HepG2 (cell line): ENCODE data around the gene USP20. TPM values are rescaled to one million over a fixed set of nuclear protein-coding genes. Genes with fewer than 3 reads are reported as not detected.

ENCODE experiments used
- ATAC-seq: fragments of 200-7000 bp; cut with Tn5 transposase; 3 replicates; pipeline ENCODE4 v1.9.1; 2020; ENCODE audit warnings: mild to moderate bottlenecking, moderate library complexity
- BruUV-seq: library from RNA; stranded (reverse); fragments of 400-500 nt; replicated peaks from 2 replicates; lab custom pipeline; 2021; lab: Mats Ljungman, UMichigan
- CTCF ChIA-PET: fragments of 300-600 bp; formaldehyde crosslinking; extraction: SDS; loops from one replicate; lab custom pipeline; 2021; ENCODE audit warnings: low total read pairs, inconsistent platforms, low intra/inter-chr PET ratio; lab: Yijun Ruan, JAX
- POLR2A ChIA-PET: fragments of 350-600 bp; sonication (Branson Sonifier 250); formaldehyde crosslinking; loops from one replicate; lab custom pipeline; 2020; ENCODE audit warnings: antibody characterized with exemption, inconsistent platforms; lab: Yijun Ruan, JAX
- DNase-seq: peaks from one replicate; pipeline ENCODE4 v3.0.0-alpha.2; 2015; ENCODE audit warnings: low spot score
- FAIRE-seq: peaks from 3 replicates; lab custom pipeline; 2011; peaks lifted over from hg19 to GRCh38; lab: Jason Lieb, UNC
- H2AFZ ChIP-seq: one replicate; pipeline ENCODE4 v1.6.1; 2011; ENCODE audit warnings: low read length, inconsistent platforms
- H3K27ac ChIP-seq: fragments of 300-600 bp; 3 replicates; pipeline ENCODE4 v1.8.0; 2011; ENCODE audit warnings: mixed run types, mild to moderate bottlenecking, mixed read lengths, low read length, inconsistent platforms; ENCODE audit not compliant: insufficient read depth; ENCODE audit errors: extremely low read length
- H3K27me3 ChIP-seq, 2 experiments: fragments of 200-600 bp in 1 of 2; 2 replicates in 1 of 2; 3 replicates in 1 of 2; pipeline versions ENCODE4 v1.6.0 to v1.8.0; 2011; ENCODE audit warnings: low read length in 2 of 2, mild to moderate bottlenecking in 2 of 2, moderate library complexity in 2 of 2, inconsistent platforms in 1 of 2; ENCODE audit not compliant: insufficient read depth in 2 of 2, control insufficient read depth in 1 of 2
- H3K36me3 ChIP-seq, 2 experiments: fragments of 200-600 bp in 1 of 2; replicated peaks in 1 of 2; 2 replicates in 1 of 2; 3 replicates in 1 of 2; pipeline versions ENCODE4 v1.5.1 to v1.8.0; 2011; ENCODE audit warnings: low read length in 2 of 2, inconsistent platforms in 1 of 2; ENCODE audit not compliant: insufficient read depth in 2 of 2, control insufficient read depth in 1 of 2
- H3K4me1 ChIP-seq: 2 replicates; pipeline ENCODE4 v1.5.1; 2012; ENCODE audit warnings: low read length, inconsistent platforms; ENCODE audit not compliant: insufficient read depth
- H3K4me2 ChIP-seq: 2 replicates; pipeline ENCODE4 v1.6.0; 2011; ENCODE audit warnings: low read depth, low read length, inconsistent platforms
- H3K4me3 ChIP-seq, 3 experiments: fragments of 200-600 bp in 1 of 3; sonication (generic), shearing (Covaris generic) in 1 of 3; replicated peaks in 1 of 3; 2 replicates each; pipeline ENCODE4 v1.5.1; 2011 to 2016; ENCODE audit warnings: low read length in 3 of 3, inconsistent platforms in 2 of 3, low read depth in 2 of 3, mild to moderate bottlenecking in 2 of 3, control low read depth in 1 of 3, mixed read lengths in 1 of 3; ENCODE audit not compliant: insufficient read depth in 1 of 3
- H3K79me2 ChIP-seq: one replicate; pipeline ENCODE4 v1.6.1; 2011; ENCODE audit warnings: low read length, inconsistent platforms; ENCODE audit not compliant: insufficient read depth
- H3K9ac ChIP-seq: 2 replicates; pipeline ENCODE4 v1.6.0; 2011; ENCODE audit warnings: mild to moderate bottlenecking, low read depth, low read length, inconsistent platforms; ENCODE audit not compliant: insufficient read depth
- H3K9me3 ChIP-seq: 2 replicates; pipeline ENCODE4 v1.5.1; 2012; ENCODE audit warnings: mild to moderate bottlenecking, low read length
- H4K20me1 ChIP-seq: 2 replicates; pipeline ENCODE4 v1.6.0; 2011; ENCODE audit warnings: inconsistent platforms, mild to moderate bottlenecking, low read length, moderate library complexity; ENCODE audit not compliant: insufficient read depth
- CHD2 ChIP-seq: IDR thresholded peaks from 2 replicates; pipeline ENCODE4 v1.6.1; 2011; ENCODE audit warnings: low read depth, low read length, improper control_type of control experiment
- CSRNP1 ChIP-seq: sonication (generic); formaldehyde crosslinking; IDR thresholded peaks from 2 replicates; pipeline ENCODE4 v1.8.1; 2023; ENCODE audit warnings: mild to moderate bottlenecking, missing genetic modification reagents
- ERF ChIP-seq: IDR thresholded peaks from 2 replicates; pipeline ENCODE4 v1.6.1; 2018; ENCODE audit warnings: missing biosample characterization, missing genetic modification reagents
- MLX ChIP-seq: IDR thresholded peaks from 2 replicates; pipeline ENCODE4 v1.6.1; 2016
- REL ChIP-seq: sonication (generic); formaldehyde crosslinking; conservative IDR thresholded peaks from 2 replicates; pipeline ENCODE4 v1.8.0; 2022; ENCODE audit warnings: mild to moderate bottlenecking, missing genetic modification reagents, moderate library complexity
- TAF1 ChIP-seq: sonication (generic); formaldehyde crosslinking; IDR thresholded peaks from 2 replicates; pipeline ENCODE4 v1.4.0; 2020; ENCODE audit warnings: missing genetic modification reagents
- TBX3 ChIP-seq: fragments of 450-650 bp; IDR thresholded peaks from 2 replicates; pipeline ENCODE4 v1.6.1; 2017; ENCODE audit warnings: antibody characterized with exemption, mild to moderate bottlenecking, inconsistent platforms, borderline replicate concordance
- TOE1 ChIP-seq: sonication (generic); formaldehyde crosslinking; IDR thresholded peaks from 2 replicates; pipeline ENCODE4 v1.4.0; 2020; ENCODE audit warnings: mild to moderate bottlenecking, missing genetic modification reagents
- ZC3H13 ChIP-seq: sonication (generic); formaldehyde crosslinking; IDR thresholded peaks from 2 replicates; pipeline ENCODE4 v1.8.1; 2023; ENCODE audit warnings: mild to moderate bottlenecking, missing genetic modification reagents, moderate library complexity
- ZNF142 ChIP-seq: sonication (generic); formaldehyde crosslinking; IDR thresholded peaks from 2 replicates; pipeline ENCODE4 v1.4.0; 2020; ENCODE audit warnings: missing genetic modification reagents
- WGBS: methylation state at CpG from one replicate; pipeline ENCODE4 v1.1.6; 2017; ENCODE audit warnings: low lambda C conversion rate; 5-methylcytosine and 5-hydroxymethylcytosine counted together
- in situ Hi-C: cut with HindIII; loops from 2 replicates; pipeline ENCODE4 v1.10.0; 2017; ENCODE audit warnings: low pct_unique_long_range_greater_than_20kb; ENCODE audit not compliant: extremely low pct_ligation_motif_present
- intact Hi-C: fragments of 100-400 bp; cut with micrococcal nuclease; formaldehyde crosslinking; loops from one replicate; pipeline ENCODE4 v1.10.0; 2022; ENCODE audit not compliant: unreplicated experiment
- polyA plus RNA-seq, 8 experiments: library from polyadenylated mRNA; depleted of rRNA in 3 of 8; stranded (reverse) in 7 of 8; unstranded in 1 of 8; fragments of >200 nt; fragmentation: Illumina TruSeq in 4 of 8; extraction: Trizol in 4 of 8; gene quantifications; 2 replicates each; pipeline versions ENCODE4 v1.2.1 to v1.2.3, GENCODE V29; 2011 to 2016; ENCODE audit warnings: low read depth in 4 of 8, missing spikeins in 1 of 8, mixed read lengths in 1 of 8; ENCODE audit not compliant: insufficient read depth in 1 of 8
- total RNA-seq, 5 experiments: library from RNA; depleted of rRNA; stranded (reverse); fragments of >200 nt; fragmentation: Illumina TruSeq; extraction: Trizol; gene quantifications; 2 replicates each; pipeline ENCODE4 v1.2.3, GENCODE V29; 2016; ENCODE audit warnings: low read depth in 1 of 5
- TF ChIP-seq, protein P1 (sequence below): sonication (generic); formaldehyde crosslinking; IDR thresholded peaks from 2 replicates; pipeline ENCODE4 v1.4.0; 2020; ENCODE audit warnings: low read depth, missing genetic modification reagents

USP20 gene
- total and polyA plus RNA-seq, 2 of the 13 experiments (the other 11 are each of a cell fraction or from before 2014, with no cell fraction given): 4.4 to 5.9 TPM

DNA sequence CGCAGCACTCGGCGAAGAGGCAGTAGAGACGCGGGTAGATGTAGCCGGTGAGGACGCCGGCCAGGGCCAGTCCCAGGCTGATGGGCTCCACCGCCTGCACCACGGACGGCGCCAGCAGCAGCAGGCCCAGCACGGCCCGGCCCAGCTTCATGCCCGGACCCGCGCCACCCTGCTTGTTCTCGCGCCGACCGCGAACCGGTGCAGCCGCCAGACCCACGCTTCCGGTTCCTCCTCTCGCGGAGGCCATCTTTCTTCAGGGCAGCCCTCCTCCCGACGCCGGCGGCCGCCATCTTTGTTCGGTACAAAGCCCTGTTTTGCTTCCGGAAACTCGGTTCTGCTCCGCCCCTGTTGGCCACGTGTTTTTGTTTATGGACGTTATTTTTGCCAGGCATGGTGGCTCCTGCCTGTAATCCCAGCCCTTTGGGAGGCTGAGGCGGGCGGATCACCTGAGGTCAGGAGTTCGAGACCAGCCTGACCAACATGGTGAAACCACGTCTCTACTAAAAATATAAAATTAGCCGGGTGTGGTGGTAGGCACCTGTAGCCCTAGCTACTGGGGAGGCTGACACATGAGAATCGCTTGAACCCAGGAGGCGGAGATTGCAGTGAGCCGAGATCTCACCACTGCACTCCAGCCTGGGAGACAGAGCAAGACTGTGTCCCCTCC, 11.2 kb upstream of the USP20 start, which contains the start of gene TOR1A:
TOR1A (minus strand) TSS at position 202 of the 667 bp plus-strand sequence; CDS start at position 151, 51 bp downstream.
- peak within 1 kb of the TSS; percentile 78 to 90 (median 83) for H3K4me3 ChIP-seq
- DNase-seq (peak; percentile 92), FAIRE-seq (peak; percentile 77), ATAC-seq (peak; percentile 95)
- H3K4me1 ChIP-seq: peaks cover 7% of the 10 kb centered on the region
- H3K9ac ChIP-seq: peak within 1 kb of the TSS; percentile 87
- CTCF ChIA-PET: no interaction called here
- WGBS: 6% methylated on average over 26 of the region's 47 CpGs
- POLR2A ChIA-PET: interaction anchor here (1.0 to 2.0 kb wide), 3 partner anchors 10 to 13 kb away, joined by 5 to 11 read pairs (median 6); no protein-coding TSS in a partner anchor
- H3K27me3 ChIP-seq: no peaks in the 10 kb centered on the region
- no peaks in the 10 kb centered on the region for H3K9me3 ChIP-seq
- no peaks in the 10 kb centered on the region for H4K20me1 ChIP-seq
- intact Hi-C loops (no loop called here), in situ Hi-C loops (no loop called here)
- no peak within 1 kb of the TSS for H2AFZ ChIP-seq
- peaks cover 9% of the 10 kb centered on the region for H3K79me2 ChIP-seq
- peak within 1 kb of the TSS; percentile 94 for H3K4me2 ChIP-seq
- BruUV-seq: no TSS peak
- peak within 1 kb of the TSS; percentile 72 for H3K27ac ChIP-seq
- peaks cover 6 to 23% of the 10 kb centered on the region in 2 experiments; a peak in 4 of 5 replicates for H3K36me3 ChIP-seq
- TF ChIP-seq REL (CRISPR knock-in tag) (no peak), ERF (CRISPR knock-in tag) (peak; percentile 97), TBX3 (no peak), MLX (peak; percentile 52; the same call in 1 of the 2 replicates), TOE1 (CRISPR knock-in tag) (peak; percentile 83; the same call in 1 of the 2 replicates), ZC3H13 (CRISPR knock-in tag) (peak; percentile 84; the same call in 1 of the 2 replicates), CHD2 (peak; percentile 86), ZNF142 (no peak), TAF1 (peak; percentile 98), CSRNP1 (CRISPR knock-in tag) (no peak)
- TF ChIP-seq, protein P1, sequence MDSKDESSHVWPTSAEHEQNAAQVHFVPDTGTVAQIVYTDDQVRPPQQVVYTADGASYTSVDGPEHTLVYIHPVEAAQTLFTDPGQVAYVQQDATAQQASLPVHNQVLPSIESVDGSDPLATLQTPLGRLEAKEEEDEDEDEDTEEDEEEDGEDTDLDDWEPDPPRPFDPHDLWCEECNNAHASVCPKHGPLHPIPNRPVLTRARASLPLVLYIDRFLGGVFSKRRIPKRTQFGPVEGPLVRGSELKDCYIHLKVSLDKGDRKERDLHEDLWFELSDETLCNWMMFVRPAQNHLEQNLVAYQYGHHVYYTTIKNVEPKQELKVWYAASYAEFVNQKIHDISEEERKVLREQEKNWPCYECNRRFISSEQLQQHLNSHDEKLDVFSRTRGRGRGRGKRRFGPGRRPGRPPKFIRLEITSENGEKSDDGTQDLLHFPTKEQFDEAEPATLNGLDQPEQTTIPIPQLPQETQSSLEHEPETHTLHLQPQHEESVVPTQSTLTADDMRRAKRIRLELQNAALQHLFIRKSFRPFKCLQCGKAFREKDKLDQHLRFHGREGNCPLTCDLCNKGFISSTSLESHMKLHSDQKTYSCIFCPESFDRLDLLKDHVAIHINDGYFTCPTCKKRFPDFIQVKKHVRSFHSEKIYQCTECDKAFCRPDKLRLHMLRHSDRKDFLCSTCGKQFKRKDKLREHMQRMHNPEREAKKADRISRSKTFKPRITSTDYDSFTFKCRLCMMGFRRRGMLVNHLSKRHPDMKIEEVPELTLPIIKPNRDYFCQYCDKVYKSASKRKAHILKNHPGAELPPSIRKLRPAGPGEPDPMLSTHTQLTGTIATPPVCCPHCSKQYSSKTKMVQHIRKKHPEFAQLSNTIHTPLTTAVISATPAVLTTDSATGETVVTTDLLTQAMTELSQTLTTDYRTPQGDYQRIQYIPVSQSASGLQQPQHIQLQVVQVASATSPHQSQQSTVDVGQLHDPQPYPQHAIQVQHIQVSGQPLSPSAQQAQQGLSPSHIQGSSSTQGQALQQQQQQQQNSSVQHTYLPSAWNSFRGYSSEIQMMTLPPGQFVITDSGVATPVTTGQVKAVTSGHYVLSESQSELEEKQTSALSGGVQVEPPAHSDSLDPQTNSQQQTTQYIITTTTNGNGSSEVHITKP: peak; percentile 66; the same call in 1 of the 2 replicates
